Lung (tissue), 12 donors: ENCODE data around the gene ELAVL4. TPM values are rescaled to one million over a fixed set of nuclear protein-coding genes. Genes with fewer than 3 reads are reported as not detected.

Experiments used
- ATAC-seq: fragments of 200-7000 bp; cut with Tn5 transposase; one replicate; pipeline ENCODE4 v1.9.1; 2020; ENCODE audit warnings: moderate number of reproducible peaks; ENCODE audit not compliant: insufficient read depth, low FRiP score
- DNase-seq, 3 donors: peaks; one replicate each; pipeline ENCODE4 v3.0.0-alpha.2; 2013 to 2017
- H3K27ac ChIP-seq, 2 donors: one replicate each; pipeline ENCODE4 v1.5.1; 2013; ENCODE audit warnings: mild to moderate bottlenecking in 2 of 2, moderate library complexity in 2 of 2, control low read depth in 1 of 2, inconsistent platforms in 1 of 2, low read depth in 1 of 2, low read length in 1 of 2
- H3K27me3 ChIP-seq, 3 donors: one replicate each; pipeline ENCODE4 v1.5.1; 2013; ENCODE audit warnings: low read length in 2 of 3; ENCODE audit not compliant: control insufficient read depth in 3 of 3, insufficient read depth in 3 of 3
- H3K36me3 ChIP-seq, 4 donors: one replicate each; pipeline ENCODE4 v1.5.1; 2013; ENCODE audit warnings: low read length in 4 of 4, mild to moderate bottlenecking in 1 of 4, moderate library complexity in 1 of 4; ENCODE audit not compliant: control insufficient read depth in 4 of 4, insufficient read depth in 4 of 4
- H3K4me1 ChIP-seq, 5 donors: one replicate each; pipeline ENCODE4 v1.5.1; 2013; ENCODE audit warnings: low read length in 5 of 5, mild to moderate bottlenecking in 2 of 5, moderate library complexity in 1 of 5; ENCODE audit not compliant: control insufficient read depth in 5 of 5, insufficient read depth in 5 of 5
- H3K4me3 ChIP-seq: one replicate; pipeline ENCODE4 v1.5.1; 2013; ENCODE audit warnings: mild to moderate bottlenecking, control low read depth, moderate library complexity
- H3K9ac ChIP-seq, 2 donors: one replicate each; pipeline ENCODE4 v1.5.1; 2013; ENCODE audit warnings: low read length in 2 of 2, control low read depth in 1 of 2; ENCODE audit not compliant: insufficient read depth in 1 of 2
- H3K9me3 ChIP-seq, 4 donors: one replicate each; pipeline ENCODE4 v1.5.1; 2013; ENCODE audit warnings: low read length in 3 of 4, mild to moderate bottlenecking in 1 of 4, moderate library complexity in 1 of 4; ENCODE audit not compliant: control insufficient read depth in 4 of 4, insufficient read depth in 3 of 4
- WGBS, 2 donors: extraction: QIAGEN DNeasy Blood & Tissue Kit; methylation state at CpG; one replicate each; pipeline ENCODE4 v1.1.7; 2013; 5-methylcytosine and 5-hydroxymethylcytosine counted together
- polyA plus RNA-seq, 2 donors: library from polyadenylated mRNA; stranded (reverse); fragments of 200-250 nt; gene quantifications; one replicate each; pipeline ENCODE4 v1.2.1, GENCODE V29; 2013
- total RNA-seq, 2 donors: library from RNA; depleted of rRNA in 1 of 2; stranded (reverse); fragments of >200 nt in 1 of 2; gene quantifications; one replicate each; pipeline ENCODE4 v1.2.1, GENCODE V29; 2014 to 2021
- TF ChIP-seq, protein P1 (sequence below): IDR thresholded peaks from 2 replicates; pipeline ENCODE4 v1.5.1; 2012; ENCODE audit warnings: mild to moderate bottlenecking; ENCODE audit errors: control extremely low read depth, extremely low read depth
- donor health status: control.
- donor health status: control.
- donor health status: Bipolar disorder and iron deficiency.
- donor health status: healthy.
- donor health status: DM: yes; HTN: yes; CAD: no.

The ELAVL4 gene
- total and polyA plus RNA-seq, 4 donors = 0.03 to 0.74 (median 0.30) TPM

- Histone ChIP-seq H3K27ac (no peak overlapping the region), H3K9me3 (peaks cover 0 to 2% (median 0%) of the 10 kb centered on the region in 4 donors), H3K4me3 (no peak overlapping the region), H3K9ac (no peak overlapping the region), H3K36me3 (no peaks in the 10 kb centered on the region), H3K4me1 (peaks cover 0 to 7% (median 0%) of the 10 kb centered on the region in 5 donors), H3K27me3 (peaks cover 0 to 23% (median 20%) of the 10 kb centered on the region in 3 donors)
- TF ChIP-seq, protein P1, sequence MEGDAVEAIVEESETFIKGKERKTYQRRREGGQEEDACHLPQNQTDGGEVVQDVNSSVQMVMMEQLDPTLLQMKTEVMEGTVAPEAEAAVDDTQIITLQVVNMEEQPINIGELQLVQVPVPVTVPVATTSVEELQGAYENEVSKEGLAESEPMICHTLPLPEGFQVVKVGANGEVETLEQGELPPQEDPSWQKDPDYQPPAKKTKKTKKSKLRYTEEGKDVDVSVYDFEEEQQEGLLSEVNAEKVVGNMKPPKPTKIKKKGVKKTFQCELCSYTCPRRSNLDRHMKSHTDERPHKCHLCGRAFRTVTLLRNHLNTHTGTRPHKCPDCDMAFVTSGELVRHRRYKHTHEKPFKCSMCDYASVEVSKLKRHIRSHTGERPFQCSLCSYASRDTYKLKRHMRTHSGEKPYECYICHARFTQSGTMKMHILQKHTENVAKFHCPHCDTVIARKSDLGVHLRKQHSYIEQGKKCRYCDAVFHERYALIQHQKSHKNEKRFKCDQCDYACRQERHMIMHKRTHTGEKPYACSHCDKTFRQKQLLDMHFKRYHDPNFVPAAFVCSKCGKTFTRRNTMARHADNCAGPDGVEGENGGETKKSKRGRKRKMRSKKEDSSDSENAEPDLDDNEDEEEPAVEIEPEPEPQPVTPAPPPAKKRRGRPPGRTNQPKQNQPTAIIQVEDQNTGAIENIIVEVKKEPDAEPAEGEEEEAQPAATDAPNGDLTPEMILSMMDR = no peak
- ATAC-seq (no peak), DNase-seq (no peak)
- WGBS, 2 donors = 77 to 90% methylated on average over 3 of the region's 3 CpGs
Observed at GRCh38 chr1:50111503-50111902, 2.8 kb downstream of the ELAVL4 start.

DNA sequence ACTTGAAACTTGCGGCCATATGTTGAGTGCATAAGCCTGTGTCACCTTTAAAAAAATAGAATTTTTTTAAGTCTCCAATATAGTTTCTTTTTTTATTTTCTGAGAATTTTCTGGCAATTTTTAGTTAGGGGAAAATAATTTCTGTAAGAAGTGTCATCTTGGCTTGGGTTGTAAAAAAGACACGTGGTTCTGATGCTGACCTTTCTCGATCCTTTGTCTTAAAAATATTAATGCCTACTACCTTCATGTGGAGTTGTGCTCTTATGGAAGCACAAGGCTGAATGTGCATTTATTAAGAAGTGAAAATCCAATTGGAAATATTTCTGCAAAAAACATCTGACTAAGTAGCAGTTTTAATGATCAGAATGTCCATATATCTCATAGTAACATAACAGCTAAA, 3.5 kb downstream of the ELAVL4 start:
- no peak overlapping the region for H3K27ac ChIP-seq
- peaks cover 0 to 23% (median 20%) of the 10 kb centered on the region in 3 donors for H3K27me3 ChIP-seq
- no peaks in the 10 kb centered on the region for H3K36me3 ChIP-seq
- no peak overlapping the region for H3K4me3 ChIP-seq
- peaks cover 0 to 2% (median 0%) of the 10 kb centered on the region in 4 donors for H3K9me3 ChIP-seq
- 93% methylated on average over 3 of the region's 3 CpGs for WGBS, 2 donors
- peaks cover 0 to 7% (median 0%) of the 10 kb centered on the region in 5 donors for H3K4me1 ChIP-seq
- H3K9ac ChIP-seq = no peak overlapping the region
- TF ChIP-seq, protein P1 = no peak
- no peak for ATAC-seq
- DNase-seq = no peak

GRCh38 chr1:50123071-50123470, 14.4 kb downstream of the ELAVL4 start:
- H3K36me3 ChIP-seq = no peaks in the 10 kb centered on the region
- no peak overlapping the region for H3K4me3 ChIP-seq
- DNase-seq = no peak
- no peak overlapping the region for H3K27ac ChIP-seq
- H3K27me3 ChIP-seq = no peaks in the 10 kb centered on the region
- no peaks in the 10 kb centered on the region for H3K9me3 ChIP-seq
- no peak overlapping the region for H3K9ac ChIP-seq
- ATAC-seq = no peak
- TF ChIP-seq, protein P1 = no peak
- H3K4me1 ChIP-seq = no peaks in the 10 kb centered on the region
